Adipose tissue (tissue), 3 donors: ENCODE data around the gene PRKCA. TPM values are rescaled to one million over a fixed set of nuclear protein-coding genes. Genes with fewer than 3 reads are reported as not detected.

ENCODE experiments used
- H3K27ac ChIP-seq: one replicate; pipeline ENCODE4 v1.5.1; 2013; ENCODE audit warnings: low read depth, low read length
- whole genome bisulfite sequencing, 3 donors: extraction: QIAGEN DNeasy Blood & Tissue Kit; methylation state at CpG; one replicate each; pipeline ENCODE4 v1.1.7; 2013; 5-methylcytosine and 5-hydroxymethylcytosine counted together
- polyA plus RNA-seq, 3 donors: library from polyadenylated mRNA; stranded (reverse); fragments of 200-250 nt; gene quantifications; one replicate each; pipeline ENCODE4 v1.2.3, GENCODE V29; 2013
- donor health status: healthy with polysubstance abuse.
- donor health status: Bipolar disorder and iron deficiency.
- donor health status: healthy.

PRKCA gene
- polyA plus RNA-seq, 3 donors = 2.1 to 6.3 (median 2.3) TPM

DNA sequence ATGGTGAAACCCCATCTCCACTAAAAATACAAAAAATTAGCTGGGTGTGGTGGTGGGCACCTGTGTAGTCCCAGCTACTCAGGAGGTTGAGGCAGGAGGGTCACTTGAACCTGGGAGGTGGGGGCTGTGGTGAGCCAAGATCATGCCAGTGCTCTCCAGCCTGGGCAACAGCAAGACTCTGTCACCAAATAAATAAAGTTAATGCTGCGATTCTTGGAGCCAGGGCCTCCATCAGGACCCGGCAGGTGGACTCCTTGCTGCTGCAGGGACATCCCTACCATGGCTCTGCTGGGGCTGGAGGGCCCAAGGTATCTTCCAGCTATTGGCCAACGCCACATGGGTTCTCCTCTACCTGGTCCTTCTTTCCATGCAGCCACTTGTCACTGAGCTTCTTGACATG is 450.0 kb downstream of the PRKCA start:
- no peak overlapping the region for H3K27ac ChIP-seq
- 65 to 80% (median 65%) methylated on average over 3 of the region's 3 CpGs for WGBS, 3 donors

DNA sequence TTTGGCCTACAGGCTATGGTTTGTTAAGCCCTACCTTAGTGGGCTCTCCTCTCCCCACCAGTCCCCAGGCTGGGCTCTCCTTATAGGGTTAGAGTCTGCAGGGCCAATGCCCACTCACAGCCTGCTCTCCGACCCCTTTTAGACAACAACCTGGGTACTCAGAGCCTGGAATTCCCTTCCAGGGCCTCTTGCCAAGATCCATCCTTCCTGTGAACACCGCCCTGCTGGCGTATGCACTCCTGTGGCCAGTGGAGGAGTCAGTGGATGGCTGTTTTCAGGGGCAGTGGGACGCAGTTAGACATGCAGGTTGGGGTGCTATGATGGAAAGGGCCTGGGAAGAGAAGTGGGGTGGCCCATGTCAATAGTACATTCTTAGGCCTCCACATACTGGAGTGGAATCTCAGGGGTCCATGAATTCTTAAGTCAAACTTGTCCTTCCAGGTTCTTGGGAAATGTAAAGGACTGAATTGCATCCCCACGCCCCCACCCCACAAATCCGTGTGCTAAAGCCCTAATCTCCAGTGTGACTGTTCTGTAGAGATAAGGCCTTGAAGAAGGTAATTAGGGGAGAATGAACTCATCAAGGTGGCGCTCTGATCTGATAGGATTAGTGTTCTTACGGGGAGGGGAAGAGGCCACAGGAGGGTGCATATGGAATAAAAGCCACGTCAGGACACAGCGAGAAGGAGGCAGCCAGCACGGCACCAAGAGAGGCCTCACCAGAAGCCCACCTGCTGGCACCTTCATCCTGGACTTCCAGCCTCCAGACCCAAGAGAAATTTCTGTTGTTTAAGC is 450.9 kb downstream of the PRKCA start:
- WGBS, 3 donors = 88 to 92% (median 89%) methylated on average over 11 of the region's 11 CpGs
- no peak overlapping the region for H3K27ac ChIP-seq

DNA sequence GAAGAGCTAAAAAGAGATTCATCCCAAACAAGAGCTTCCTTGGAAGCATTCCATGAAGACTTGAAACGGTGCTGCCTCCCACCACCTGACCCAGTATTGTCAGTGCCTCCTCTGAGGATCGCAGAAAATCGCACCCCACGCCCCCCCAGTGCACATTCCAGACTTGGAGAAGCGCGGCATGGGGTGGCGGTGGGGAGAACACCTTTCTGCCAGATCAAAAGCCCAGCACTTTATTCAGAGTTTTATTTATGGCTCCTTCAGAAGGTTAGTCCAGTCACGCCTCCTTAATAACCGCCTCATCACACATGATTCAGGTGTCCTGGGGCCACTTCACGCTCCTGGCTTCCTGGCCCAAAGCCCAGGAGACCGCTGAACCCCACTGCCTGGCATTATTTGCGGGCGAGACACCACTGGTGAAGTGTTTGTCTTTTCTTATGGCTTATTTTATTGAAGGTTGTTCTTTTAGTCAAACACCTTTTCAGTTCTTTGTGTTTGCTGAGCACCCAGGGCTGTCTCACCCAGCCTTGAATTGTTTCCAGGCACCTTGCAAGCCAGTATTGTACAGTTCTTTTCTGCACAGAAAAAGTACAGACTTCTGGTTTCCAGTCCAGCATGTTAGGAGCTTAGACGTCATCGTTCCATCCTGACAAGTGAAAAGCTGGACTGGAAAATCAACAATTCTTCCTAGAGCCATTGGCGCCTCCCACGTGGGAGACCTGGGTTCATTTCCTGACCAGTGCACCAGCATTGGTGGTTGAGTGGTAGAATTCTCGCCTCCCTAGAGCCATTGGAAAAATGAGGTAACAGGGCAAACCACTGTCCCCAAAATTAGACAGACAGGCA is 452.9 kb downstream of the PRKCA start:
- H3K27ac ChIP-seq = no peak overlapping the region
- 85 to 95% (median 89%) methylated on average over 18 of the region's 18 CpGs for WGBS, 3 donors

DNA sequence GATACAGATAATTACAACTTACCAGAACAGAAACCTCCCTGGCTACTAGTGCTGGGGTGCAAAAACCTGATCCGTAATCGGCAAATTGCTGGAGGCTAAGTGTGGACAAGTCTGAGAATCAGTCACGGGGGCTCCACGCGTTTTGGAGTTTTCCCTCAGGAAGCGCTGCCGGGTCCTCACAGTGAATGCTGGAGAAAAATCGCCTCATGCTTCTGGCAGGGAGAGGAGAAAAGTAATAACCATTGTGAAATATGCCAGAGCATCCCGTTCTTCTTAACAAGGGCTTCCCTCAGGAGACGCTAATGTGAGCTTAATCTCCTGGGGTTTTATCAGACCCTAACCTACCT is 453.5 kb downstream of the PRKCA start:
- 84% methylated on average over 10 of the region's 10 CpGs for WGBS, 3 donors
- no peak overlapping the region for H3K27ac ChIP-seq

DNA sequence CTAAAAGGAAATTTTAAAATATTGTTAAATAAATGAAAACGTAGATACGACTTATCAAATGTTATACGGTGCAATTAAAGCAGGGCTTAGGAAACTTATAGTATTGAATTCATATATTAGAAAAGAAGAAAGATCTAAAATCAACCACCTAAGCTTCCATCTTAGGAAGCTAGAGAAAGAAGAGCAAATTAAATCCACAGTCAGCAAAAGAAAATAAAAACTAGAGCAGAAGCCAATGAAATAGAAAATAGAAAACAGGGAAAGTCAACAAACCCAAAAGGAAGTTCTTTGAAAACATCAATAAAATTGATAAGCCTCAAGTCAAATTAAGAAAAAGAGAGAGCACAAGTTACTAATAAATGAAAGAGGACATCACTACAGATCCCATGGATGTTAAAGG is 457.9 kb downstream of the PRKCA start:
- WGBS, 3 donors = 95 to 98% (median 97%) methylated on average over 3 of the region's 3 CpGs
- H3K27ac ChIP-seq = no peak overlapping the region

DNA sequence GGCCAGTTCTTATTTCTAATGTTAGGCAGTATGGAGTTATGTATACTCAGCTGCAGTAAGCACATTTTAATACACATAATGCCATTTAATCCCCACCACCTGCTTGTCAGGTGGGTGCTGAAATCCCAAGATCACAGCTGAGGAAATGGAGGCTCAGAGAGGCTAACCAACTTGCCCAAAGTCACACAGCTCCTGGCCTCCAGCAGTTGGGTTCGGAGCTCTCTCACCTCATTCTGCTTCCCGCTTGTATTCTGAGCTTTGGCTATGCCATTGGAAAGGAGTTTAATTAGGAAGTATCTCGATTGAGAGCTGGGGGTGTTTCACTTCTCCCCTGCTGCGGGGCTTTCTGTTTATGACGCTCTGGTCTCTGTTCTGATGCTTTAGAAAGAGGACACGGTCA is 459.9 kb downstream of the PRKCA start:
- no peak overlapping the region for H3K27ac ChIP-seq
- 91 to 94% (median 92%) methylated on average over 6 of the region's 6 CpGs for WGBS, 3 donors

DNA sequence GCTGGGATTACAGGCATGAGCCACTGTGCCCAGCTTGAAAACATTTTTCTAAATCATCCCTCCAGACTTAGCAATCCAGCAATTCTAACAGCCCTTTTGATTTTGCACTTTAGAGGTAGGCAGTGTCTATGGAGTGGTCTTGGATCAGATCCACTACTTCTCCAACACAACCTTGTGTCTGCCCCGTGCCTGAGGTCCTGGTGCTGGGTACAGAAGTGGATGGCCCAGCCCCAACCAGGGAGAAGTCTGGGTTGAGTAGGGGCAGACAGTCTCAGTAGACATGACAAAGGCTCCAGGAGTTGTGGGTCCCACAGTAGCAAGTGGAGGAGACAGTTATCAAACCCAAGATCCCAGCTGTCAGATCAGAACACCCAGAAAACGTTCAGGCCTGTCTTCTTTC is 460.6 kb downstream of the PRKCA start:
- 80 to 88% (median 85%) methylated on average over 2 of the region's 2 CpGs for WGBS, 3 donors
- H3K27ac ChIP-seq = no peak overlapping the region

DNA sequence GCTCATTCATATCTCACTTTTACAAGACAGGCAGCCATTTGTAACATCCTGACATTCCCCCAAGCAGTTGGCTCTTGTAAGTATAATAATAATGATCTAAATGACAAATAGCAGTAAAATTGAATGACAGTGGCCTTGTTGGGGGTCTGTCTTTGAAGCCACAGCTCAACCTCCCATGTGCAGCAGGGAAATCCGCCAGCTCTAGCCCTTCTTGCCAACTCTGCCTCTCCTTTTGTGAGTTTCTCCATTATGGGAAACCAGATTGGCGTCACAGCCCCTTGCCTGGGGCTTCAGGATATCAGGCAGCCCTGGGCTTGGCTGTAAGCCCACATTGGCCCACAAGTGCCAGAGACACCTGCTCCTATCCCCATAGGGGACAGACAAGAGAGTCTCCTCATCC is 462.1 kb downstream of the PRKCA start:
- WGBS, 3 donors = 63 to 96% (median 95%) methylated on average over 2 of the region's 2 CpGs
- no peak overlapping the region for H3K27ac ChIP-seq

DNA sequence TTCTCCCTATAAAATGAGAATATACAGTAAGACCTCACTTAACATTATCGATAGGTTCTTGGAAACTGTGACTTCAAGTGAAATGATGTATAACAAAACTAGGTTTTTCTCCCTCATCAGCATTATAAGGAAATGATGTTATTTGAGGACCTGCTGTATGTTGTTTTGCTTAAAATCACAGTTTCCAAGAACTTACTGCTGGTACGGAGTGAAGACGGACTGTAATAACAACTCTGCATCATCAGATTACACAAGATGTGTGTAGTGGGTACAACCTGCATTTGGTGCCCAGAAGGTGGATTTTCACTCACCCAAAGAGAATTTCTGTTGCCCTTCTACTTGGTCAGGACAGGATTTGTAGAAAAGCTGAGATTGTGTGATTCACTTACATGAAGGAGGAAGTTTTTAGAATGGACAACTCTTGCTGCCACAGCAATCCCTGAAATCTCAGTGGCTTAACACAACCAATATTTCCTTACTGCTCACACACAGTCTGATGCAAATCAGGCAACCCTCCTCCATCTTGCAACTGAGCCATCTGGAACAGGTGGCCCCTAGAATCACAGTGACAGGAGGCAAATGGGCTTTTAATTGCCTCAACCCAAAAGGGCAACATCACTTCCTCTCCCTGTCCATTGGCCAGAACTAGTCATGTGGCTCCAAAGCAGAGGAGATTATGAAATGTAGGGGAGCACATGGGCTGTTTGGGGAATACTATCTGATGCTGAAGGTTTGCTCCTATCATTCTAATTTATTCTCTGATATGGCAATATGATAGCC is 464.9 kb downstream of the PRKCA start:
- 92 to 96% (median 95%) methylated on average over 3 of the region's 3 CpGs for WGBS, 3 donors
- H3K27ac ChIP-seq = no peak overlapping the region

DNA sequence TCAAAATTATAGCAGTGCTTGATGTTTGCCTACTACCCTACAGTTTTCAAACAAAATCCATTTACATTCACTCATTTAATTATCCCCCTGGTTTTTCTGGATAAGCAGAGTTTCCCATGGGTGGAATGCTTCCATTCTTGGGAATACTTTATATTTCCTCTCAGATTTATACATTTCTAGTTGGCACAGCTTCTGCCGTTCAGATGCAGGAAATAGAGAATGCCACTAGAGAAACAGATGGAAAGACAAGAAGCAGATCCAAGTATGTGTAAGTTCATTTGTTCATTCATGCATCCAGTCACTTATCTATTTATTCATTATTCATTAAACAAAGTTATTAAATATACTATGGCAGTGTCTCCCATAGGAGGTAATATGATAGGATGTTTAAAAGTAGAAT is 467.5 kb downstream of the PRKCA start:
- no peak overlapping the region for H3K27ac ChIP-seq
- 55 to 61% (median 56%) methylated on average over 1 of the region's 1 CpG for WGBS, 3 donors

DNA sequence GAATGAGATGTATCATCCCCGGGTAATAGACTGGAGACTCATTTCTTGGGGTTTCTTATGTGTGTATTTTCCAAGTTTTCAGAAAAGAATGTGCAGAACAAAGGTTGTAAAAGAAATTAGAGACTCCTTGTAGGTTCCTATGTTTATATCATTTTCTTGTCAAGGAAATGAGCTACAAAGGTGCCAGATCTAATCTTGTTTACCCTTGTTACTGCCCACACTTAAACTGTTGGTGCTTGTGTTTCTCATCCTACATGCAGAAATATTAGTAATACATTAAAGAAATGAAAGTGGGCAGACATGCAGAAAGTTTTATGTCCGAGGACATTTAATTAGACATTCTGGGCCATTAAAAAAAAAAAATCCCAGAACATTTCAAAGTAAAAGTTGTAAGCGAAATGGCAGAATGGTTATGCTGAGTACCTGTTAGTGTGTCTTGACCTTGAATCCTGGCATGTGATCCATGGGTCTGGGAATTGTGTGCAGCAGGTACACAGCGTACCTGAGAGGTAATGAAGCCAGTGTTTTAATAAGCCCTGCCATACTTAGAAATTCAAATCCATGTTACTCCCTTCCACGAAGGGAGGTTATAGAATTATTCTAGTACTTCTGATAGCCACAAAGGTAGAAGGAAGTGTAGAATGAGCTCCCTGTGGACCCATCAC is 469.9 kb downstream of the PRKCA start:
- 48 to 84% (median 82%) methylated on average over 5 of the region's 5 CpGs for WGBS, 3 donors

DNA sequence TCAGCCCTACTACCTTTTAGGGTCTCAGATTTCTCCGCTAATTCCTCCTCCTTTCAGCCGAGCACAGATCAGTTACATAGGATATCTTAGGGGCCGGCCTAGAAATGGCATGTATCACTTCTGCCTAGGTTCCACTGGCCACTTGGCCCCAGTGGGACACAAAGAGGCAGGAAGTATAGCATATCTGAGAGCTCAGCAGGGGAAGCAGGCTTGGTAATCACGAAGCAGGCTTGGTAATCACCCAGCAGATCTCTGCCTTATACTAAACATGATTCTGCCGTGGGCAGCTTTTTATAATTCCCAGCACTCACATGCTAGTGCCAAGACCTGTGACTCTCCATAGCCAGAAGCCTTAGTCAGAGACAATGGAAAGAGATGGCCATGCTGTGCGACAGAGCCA is 472.9 kb downstream of the PRKCA start:
- H3K27ac ChIP-seq = no peak overlapping the region
- 68 to 91% (median 86%) methylated on average over 6 of the region's 6 CpGs for WGBS, 3 donors

More for the DNA sequence above, 469.9 kb downstream of the PRKCA start:
- H3K27ac ChIP-seq = no peak overlapping the region

DNA sequence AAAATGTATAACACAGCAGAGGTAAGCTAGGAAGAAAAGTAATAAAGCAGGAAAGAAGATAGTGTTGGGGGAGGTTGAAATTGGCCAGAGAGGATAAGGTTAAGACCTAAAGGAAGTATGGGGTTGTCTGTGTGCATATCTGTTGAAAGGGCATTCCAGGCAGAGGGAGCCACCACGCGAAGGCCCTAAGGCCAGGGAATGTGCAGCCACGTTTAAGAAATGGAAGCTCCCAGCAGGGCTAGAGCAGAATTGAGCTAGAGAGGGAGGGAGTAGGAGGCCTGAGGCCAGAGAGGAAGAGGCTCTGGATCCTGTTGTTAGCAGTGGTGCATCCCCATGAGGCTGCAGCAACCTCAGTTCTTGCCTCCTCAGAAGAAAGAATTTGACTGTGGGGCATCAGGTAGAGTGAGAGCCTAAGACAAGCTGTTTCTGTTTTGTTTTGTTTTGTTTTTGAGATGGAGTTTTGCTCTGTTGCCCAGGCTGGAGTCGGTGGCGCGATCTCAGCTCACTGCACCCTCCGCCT is 473.5 kb downstream of the PRKCA start:
- WGBS, 3 donors = 81 to 87% (median 84%) methylated on average over 7 of the region's 7 CpGs
- no peak overlapping the region for H3K27ac ChIP-seq

DNA sequence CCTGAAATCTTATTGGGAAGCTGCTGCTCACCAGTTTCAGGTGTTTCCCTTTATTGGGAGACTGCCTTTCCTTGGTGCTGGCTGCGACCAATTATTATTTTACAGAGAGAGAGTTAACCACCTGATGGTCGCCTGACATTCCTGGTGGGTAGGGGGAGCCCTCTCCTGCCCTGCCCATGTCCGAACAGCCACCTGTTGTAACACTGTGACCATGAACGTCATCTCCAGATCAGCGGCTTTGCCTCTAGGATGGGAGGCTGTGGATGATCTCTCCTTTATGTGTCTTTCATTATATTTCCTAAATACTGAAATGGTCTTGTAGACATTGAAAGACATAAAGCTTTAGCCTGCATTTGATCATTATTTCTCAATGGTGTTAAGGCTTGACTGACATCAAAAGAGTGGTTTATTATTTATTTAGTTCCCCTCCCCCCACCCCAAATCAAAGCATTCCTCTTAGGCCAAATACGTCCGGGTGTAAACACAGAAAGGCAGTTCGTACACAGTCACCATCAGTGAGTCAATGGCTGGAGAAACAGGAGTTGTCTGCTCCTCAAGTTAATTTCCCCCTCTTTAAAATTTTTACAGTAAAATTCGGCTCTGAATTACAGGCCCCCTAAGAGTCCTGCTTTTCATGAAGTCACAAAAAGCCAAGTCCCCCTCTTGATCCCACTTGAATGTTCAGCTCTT is 474.7 kb downstream of the PRKCA start:
- no peak overlapping the region for H3K27ac ChIP-seq
- 82 to 88% (median 84%) methylated on average over 9 of the region's 9 CpGs for WGBS, 3 donors

DNA sequence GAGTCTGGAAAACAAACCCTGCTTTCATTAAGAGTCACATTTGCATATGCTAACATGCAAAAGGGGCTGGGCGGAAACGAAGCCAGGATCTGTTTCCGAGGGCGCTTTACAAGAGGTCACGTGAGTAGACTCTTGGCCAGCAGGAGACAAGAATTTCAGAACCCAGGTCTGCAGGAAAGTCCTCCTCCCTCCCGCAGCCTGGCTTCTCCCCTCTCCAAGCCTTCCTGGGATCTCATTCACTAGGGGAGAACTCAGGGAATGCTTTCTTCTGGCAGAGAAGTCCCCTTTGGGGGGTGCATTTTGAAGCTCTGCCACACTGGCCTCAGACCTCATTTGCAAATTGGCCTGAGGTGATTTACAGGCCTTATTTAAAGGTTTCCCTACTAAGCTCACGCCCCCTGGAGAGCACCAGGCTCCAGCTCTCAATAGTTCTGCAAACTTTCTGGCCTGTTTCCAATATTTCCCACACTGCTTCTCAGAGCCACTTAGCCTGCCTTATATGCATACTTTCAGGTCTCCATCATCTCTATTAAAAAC is 475.3 kb downstream of the PRKCA start:
- no peak overlapping the region for H3K27ac ChIP-seq
- 74 to 85% (median 79%) methylated on average over 7 of the region's 7 CpGs for WGBS, 3 donors

DNA sequence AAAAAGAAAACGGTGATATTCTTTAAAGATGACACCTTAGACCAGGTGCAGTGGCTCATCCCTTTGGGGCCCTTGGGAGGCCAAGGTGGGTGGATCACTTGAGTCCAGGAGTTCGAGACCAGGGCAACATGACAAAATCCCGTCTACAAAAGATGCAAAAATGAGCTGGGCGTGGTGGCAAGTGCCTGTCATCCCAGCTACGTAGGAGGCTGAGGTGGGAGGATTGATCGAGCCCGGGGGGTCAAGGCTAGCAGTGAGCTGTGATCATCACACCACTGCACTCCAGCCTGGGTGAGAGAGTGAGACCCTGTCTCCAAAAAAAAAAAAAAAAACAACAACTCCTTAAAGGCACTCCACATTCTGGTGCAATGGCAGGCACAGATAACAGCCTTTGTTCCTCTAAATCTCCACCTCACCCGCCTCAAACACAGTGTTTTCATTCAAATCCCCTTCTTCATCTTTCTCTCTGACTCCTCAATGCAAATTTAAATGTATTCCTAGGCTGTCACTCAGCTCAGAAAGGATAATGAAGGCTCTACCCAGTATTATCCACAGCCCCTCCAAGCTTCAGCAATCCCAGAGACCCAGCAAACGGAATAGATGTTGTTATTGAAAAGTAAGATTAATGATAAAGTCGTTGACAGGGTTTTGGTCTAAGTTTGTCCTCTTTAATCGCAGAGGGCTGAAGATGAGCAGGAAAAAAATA is 476.3 kb downstream of the PRKCA start:
- WGBS, 3 donors = 89 to 91% (median 91%) methylated on average over 11 of the region's 11 CpGs
- H3K27ac ChIP-seq = no peak overlapping the region

DNA sequence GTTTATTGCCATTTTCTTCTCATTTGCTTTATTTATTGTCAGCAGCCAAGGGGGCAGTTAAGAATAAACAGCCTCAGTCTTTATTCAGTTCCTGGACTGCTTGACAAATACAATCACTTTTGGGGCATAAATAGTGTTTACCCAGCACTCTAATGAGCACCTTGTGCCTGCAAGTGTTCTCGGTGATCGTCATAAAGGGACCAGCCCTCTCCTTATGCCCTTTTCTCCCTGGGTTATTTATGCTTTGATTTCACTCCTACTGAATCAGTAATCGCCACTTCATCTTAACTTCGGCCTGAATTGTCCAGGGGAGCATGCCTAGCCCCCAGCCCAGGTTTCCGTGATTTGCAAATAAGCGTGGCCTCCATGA is 476.8 kb downstream of the PRKCA start:
- WGBS, 3 donors = 87 to 95% (median 92%) methylated on average over 6 of the region's 6 CpGs
- H3K27ac ChIP-seq = no peak overlapping the region
